ENCODE measurements around the gene SLC39A11.

The SLC39A11 gene

DNA sequence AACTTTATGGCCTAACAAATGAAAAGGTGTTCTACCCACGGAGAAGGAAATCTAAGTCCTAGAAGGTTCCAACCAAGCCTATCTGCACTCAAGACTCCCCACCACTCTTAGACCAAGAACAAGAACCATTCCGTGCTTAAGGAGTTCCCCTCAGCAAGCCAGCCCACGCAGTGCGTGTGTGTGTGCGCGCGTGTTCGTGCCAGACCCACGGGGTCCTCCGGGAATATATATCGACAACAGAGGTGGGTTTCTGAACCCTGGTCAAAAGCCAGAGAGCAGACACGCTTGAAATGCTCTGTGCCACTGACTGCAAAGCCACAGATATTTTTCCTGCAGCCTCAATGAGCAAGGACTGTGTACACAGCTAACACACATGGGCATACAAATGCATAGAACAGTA lies 70.7 kb downstream of the SLC39A11 start:
- H3K27ac ChIP-seq = no peak overlapping the region
- in situ Hi-C loops (cut with HindIII; ENCODE audit: low pct_ligation_motif_present, low sequenced_read_pairs) = no loop called here
- DNase-seq = no peak
- H3K27me3 ChIP-seq (replicated peaks) = no peaks in the 10 kb centered on the region
- no peak overlapping the region for H3K4me3 ChIP-seq (ENCODE audit: low read depth, low read length)
- TF ChIP-seq, protein P1, sequence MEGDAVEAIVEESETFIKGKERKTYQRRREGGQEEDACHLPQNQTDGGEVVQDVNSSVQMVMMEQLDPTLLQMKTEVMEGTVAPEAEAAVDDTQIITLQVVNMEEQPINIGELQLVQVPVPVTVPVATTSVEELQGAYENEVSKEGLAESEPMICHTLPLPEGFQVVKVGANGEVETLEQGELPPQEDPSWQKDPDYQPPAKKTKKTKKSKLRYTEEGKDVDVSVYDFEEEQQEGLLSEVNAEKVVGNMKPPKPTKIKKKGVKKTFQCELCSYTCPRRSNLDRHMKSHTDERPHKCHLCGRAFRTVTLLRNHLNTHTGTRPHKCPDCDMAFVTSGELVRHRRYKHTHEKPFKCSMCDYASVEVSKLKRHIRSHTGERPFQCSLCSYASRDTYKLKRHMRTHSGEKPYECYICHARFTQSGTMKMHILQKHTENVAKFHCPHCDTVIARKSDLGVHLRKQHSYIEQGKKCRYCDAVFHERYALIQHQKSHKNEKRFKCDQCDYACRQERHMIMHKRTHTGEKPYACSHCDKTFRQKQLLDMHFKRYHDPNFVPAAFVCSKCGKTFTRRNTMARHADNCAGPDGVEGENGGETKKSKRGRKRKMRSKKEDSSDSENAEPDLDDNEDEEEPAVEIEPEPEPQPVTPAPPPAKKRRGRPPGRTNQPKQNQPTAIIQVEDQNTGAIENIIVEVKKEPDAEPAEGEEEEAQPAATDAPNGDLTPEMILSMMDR (IDR thresholded peaks at IDR 0.05; ENCODE audit: low read depth, low read length, missing control alignments) = no peak
- H3K36me3 ChIP-seq (replicated peaks) = no peaks in the 10 kb centered on the region

DNA sequence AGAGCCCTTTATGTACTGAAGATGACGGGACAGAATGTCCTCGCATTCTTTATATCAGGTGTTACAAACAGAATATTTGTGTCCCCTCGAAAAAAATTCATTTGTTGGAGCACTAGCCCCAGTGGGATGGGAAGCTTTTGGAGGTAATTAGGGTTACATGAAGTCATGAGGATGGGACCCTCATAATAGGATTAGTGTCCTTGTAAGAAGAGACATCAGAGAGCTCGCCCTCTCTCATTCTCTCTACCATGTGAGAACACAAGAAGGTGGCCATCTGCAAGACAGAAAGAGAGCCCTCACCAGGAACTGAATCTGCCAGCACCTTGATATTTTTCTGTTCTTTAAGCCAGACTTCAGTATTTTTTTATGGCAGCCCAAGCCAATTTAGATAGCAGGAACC lies 72.4 kb downstream of the SLC39A11 start:
- in situ Hi-C loops (cut with HindIII; ENCODE audit: low pct_ligation_motif_present, low sequenced_read_pairs) = no loop called here
- H3K27me3 ChIP-seq (replicated peaks) = no peaks in the 10 kb centered on the region
- no peak overlapping the region for H3K4me3 ChIP-seq (ENCODE audit: low read depth, low read length)
- TF ChIP-seq, protein P1 (IDR thresholded peaks at IDR 0.05; ENCODE audit: low read depth, low read length, missing control alignments) = no peak
- DNase-seq = no peak
- H3K27ac ChIP-seq = no peak overlapping the region
- H3K36me3 ChIP-seq (replicated peaks) = no peaks in the 10 kb centered on the region

DNA sequence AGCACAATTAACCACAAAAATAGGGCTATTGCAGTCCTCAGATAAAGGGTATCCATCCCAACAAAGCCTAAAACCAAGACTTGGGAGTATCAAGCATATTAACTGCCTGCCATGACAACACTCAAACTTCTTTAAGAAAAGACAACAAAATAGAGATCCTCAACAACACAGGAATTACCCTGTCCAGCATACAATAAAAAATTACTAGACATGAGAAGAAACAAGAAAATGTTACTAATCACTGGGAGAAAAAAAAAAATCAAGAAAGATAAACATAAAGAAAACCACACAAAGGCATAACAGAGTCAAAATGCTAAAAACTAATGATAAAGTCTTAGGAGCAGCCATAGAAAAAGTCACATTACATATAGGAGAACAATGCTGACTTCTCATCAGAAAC lies 73.9 kb downstream of the SLC39A11 start:
- no peaks in the 10 kb centered on the region for H3K36me3 ChIP-seq (replicated peaks)
- H3K4me3 ChIP-seq (ENCODE audit: low read depth, low read length) = no peak overlapping the region
- no peaks in the 10 kb centered on the region for H3K27me3 ChIP-seq (replicated peaks)
- no peak overlapping the region for H3K27ac ChIP-seq
- TF ChIP-seq, protein P1 (IDR thresholded peaks at IDR 0.05; ENCODE audit: low read depth, low read length, missing control alignments) = no peak
- no peak for DNase-seq
- in situ Hi-C loops (cut with HindIII; ENCODE audit: low pct_ligation_motif_present, low sequenced_read_pairs) = no loop called here

DNA sequence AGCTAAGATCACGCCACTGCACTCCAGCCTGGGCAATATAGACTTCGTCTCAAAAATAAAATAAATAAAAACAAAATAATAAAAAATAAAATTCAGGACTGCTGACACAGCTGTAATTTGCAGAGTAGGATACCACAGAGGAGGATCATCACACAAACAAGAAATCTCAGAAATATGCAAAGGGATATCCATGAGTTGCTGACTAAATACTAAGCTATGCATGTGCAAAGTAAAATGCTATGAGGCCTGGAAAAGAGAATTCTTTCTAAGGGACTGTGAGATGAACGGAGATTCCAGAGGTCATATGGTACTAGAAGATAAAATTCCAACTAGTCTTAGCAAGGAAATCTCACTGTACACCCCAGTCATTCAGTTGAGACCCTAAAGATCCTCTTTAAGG lies 74.8 kb downstream of the SLC39A11 start:
- no peaks in the 10 kb centered on the region for H3K27me3 ChIP-seq (replicated peaks)
- peak; percentile 48 for DNase-seq
- no peaks in the 10 kb centered on the region for H3K36me3 ChIP-seq (replicated peaks)
- H3K27ac ChIP-seq = peak overlapping the region; percentile 17
- in situ Hi-C loops (cut with HindIII; ENCODE audit: low pct_ligation_motif_present, low sequenced_read_pairs) = no loop called here
- no peak overlapping the region for H3K4me3 ChIP-seq (ENCODE audit: low read depth, low read length)
- TF ChIP-seq, protein P1 (IDR thresholded peaks at IDR 0.05; ENCODE audit: low read depth, low read length, missing control alignments) = no peak

DNA sequence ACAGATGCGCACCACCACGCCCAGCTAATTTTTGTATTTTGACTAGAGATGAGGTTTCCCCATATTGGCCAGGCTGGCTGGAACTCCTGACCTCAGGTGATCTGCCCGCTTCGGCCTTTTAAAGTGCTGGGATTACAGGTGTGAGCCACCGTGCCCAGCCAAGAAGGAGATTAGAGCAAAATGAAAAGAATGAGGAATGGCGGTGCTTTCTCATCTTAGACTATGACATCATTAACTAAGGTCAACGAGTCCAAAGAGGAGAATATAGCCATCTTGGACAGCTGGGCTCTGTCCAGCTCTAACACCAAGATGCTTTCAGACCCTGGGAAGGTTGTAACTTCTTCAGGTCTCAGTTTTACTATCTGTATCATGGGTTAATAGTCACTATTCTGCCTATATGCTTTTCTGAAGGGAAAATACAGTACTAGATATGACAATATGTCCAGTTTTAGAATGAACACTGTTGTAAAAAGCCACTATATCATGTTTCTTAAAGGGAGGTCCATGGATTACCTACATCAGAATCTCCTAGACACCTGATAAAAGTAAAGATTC lies 76.7 kb downstream of the SLC39A11 start:
- Histone ChIP-seq H3K4me3 (ENCODE audit: low read depth, low read length) (no peak overlapping the region), H3K36me3 (replicated peaks) (no peaks in the 10 kb centered on the region), H3K27me3 (replicated peaks) (no peaks in the 10 kb centered on the region), H3K27ac (no peak overlapping the region)
- no peak for DNase-seq
- in situ Hi-C loops (cut with HindIII; ENCODE audit: low pct_ligation_motif_present, low sequenced_read_pairs) = no loop called here
- TF ChIP-seq, protein P1 (IDR thresholded peaks at IDR 0.05; ENCODE audit: low read depth, low read length, missing control alignments) = no peak
